Peyer's patch (tissue), 4 donors: ENCODE results near the gene PTEN.

Experiments used
- POLR2A ChIP-seq, 2 donors: fragments of 450-650 bp; IDR thresholded peaks; one replicate each; pipeline ENCODE4 v1.5.1; 2017; ENCODE audit warnings: antibody characterized with exemption in 2 of 2, mild to moderate bottlenecking in 2 of 2, moderate library complexity in 2 of 2
- TF ChIP-seq, protein P1 (sequence below), 6 experiments: fragments of 450-650 bp in 4 of 6; fragments of 200-600 bp in 2 of 6; sonication (generic) in 1 of 6; IDR thresholded peaks; one replicate each; pipeline ENCODE4 v1.5.1; 2017 to 2019; ENCODE audit warnings: antibody characterized with exemption in 6 of 6, mild to moderate bottlenecking in 3 of 6, moderate library complexity in 1 of 6

GRCh38 chr10:87829986-87830729 lies 33.3 kb upstream of the PTEN start:
- TF ChIP-seq, protein P1, sequence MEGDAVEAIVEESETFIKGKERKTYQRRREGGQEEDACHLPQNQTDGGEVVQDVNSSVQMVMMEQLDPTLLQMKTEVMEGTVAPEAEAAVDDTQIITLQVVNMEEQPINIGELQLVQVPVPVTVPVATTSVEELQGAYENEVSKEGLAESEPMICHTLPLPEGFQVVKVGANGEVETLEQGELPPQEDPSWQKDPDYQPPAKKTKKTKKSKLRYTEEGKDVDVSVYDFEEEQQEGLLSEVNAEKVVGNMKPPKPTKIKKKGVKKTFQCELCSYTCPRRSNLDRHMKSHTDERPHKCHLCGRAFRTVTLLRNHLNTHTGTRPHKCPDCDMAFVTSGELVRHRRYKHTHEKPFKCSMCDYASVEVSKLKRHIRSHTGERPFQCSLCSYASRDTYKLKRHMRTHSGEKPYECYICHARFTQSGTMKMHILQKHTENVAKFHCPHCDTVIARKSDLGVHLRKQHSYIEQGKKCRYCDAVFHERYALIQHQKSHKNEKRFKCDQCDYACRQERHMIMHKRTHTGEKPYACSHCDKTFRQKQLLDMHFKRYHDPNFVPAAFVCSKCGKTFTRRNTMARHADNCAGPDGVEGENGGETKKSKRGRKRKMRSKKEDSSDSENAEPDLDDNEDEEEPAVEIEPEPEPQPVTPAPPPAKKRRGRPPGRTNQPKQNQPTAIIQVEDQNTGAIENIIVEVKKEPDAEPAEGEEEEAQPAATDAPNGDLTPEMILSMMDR (IDR thresholded peaks at IDR 0.05), result no peak
- no peak for TF ChIP-seq POLR2A (IDR thresholded peaks at IDR 0.05)
